Caco-2 (cell line): ENCODE data around the gene NLRP12. TPM values are rescaled to one million over a fixed set of nuclear protein-coding genes. Genes with fewer than 3 reads are reported as not detected.

Experiments
- Bru-seq: library from RNA; stranded (reverse); fragments of 400-500 nt; gene quantifications from one replicate; lab custom pipeline; 2021; lab: Mats Ljungman, UMichigan
- BruChase-seq, 2 experiments: library from RNA; stranded (reverse); fragments of 400-500 nt; gene quantifications; one replicate each; lab custom pipeline; 2021; lab: Mats Ljungman, UMichigan
- BruUV-seq: library from RNA; stranded (reverse); fragments of 400-500 nt; replicated peaks from 2 replicates; lab custom pipeline; 2021; lab: Mats Ljungman, UMichigan
- CTCF ChIA-PET: fragments of 300-600 bp; sonication (Branson Sonifier 250); formaldehyde crosslinking; loops from one replicate; lab custom pipeline; 2022; ENCODE audit warnings: antibody characterized with exemption; lab: Charles Lee
- POLR2A ChIA-PET: fragments of 300-600 bp; sonication (Branson Sonifier 250); formaldehyde crosslinking; loops from one replicate; lab custom pipeline; 2022; ENCODE audit warnings: antibody characterized with exemption; lab: Charles Lee
- DNase-seq, 2 experiments: peaks; one replicate each; pipeline versions ENCODE4 v3.0.0 to v3.0.0-alpha.2; 2020 to 2022
- H3K27me3 ChIP-seq: replicated peaks from 2 replicates; pipeline ENCODE4 v1.6.0; 2011; ENCODE audit warnings: low read length; ENCODE audit not compliant: control insufficient read depth, insufficient read depth
- H3K36me3 ChIP-seq: 2 replicates; pipeline ENCODE4 v1.5.1; 2011; ENCODE audit warnings: low read length; ENCODE audit not compliant: control insufficient read depth, insufficient read depth
- H3K4me1 ChIP-seq: fragments of 250-450 bp; sonication (Bioruptor Pico); 2 replicates; pipeline ENCODE4 v1.5.1; 2020; ENCODE audit warnings: mild to moderate bottlenecking
- H3K4me3 ChIP-seq: 2 replicates; pipeline ENCODE4 v1.5.1; 2011; ENCODE audit warnings: low read depth, mild to moderate bottlenecking, control low read depth, low read length
- H3K9me3 ChIP-seq: fragments of 250-450 bp; sonication (Bioruptor Pico); 2 replicates; pipeline ENCODE4 v1.5.1; 2020; ENCODE audit warnings: mild to moderate bottlenecking, moderate library complexity
- H3K27ac Mint-ChIP-seq: one replicate; pipeline ENCODE4 v1.8.0; 2022; ENCODE audit warnings: mixed read lengths; ENCODE audit not compliant: unreplicated experiment
- H3K27me3 Mint-ChIP-seq: one replicate; pipeline ENCODE4 v1.8.0; 2022; ENCODE audit warnings: mixed read lengths; ENCODE audit not compliant: insufficient read depth, unreplicated experiment
- H3K36me3 Mint-ChIP-seq: one replicate; pipeline ENCODE4 v1.8.0; 2022; ENCODE audit warnings: mild to moderate bottlenecking, mixed read lengths; ENCODE audit not compliant: insufficient read depth, unreplicated experiment
- H3K4me1 Mint-ChIP-seq: one replicate; pipeline ENCODE4 v1.8.0; 2022; ENCODE audit warnings: low read depth, mixed read lengths; ENCODE audit not compliant: unreplicated experiment
- H3K4me3 Mint-ChIP-seq: one replicate; pipeline ENCODE4 v1.8.0; 2022; ENCODE audit warnings: mild to moderate bottlenecking, moderate library complexity, mixed read lengths; ENCODE audit not compliant: unreplicated experiment
- H3K9me3 Mint-ChIP-seq: one replicate; pipeline ENCODE4 v1.8.0; 2022; ENCODE audit warnings: mixed read lengths; ENCODE audit not compliant: unreplicated experiment
- CTCF ChIP-seq, 2 experiments: fragments of 200-600 bp in 1 of 2; IDR thresholded peaks; 1 replicate in 1 of 2; 2 replicates in 1 of 2; pipeline versions ENCODE4 v1.5.1 to v1.8.0; 2011 to 2022; ENCODE audit warnings: antibody characterized with exemption in 1 of 2, control low read depth in 1 of 2, inconsistent platforms in 1 of 2, low read depth in 1 of 2, low read length in 1 of 2, mild to moderate bottlenecking in 1 of 2, moderate library complexity in 1 of 2; ENCODE audit not compliant: insufficient read depth in 1 of 2, severe bottlenecking in 1 of 2, unreplicated experiment in 1 of 2
- intact Hi-C: fragments of 100-400 bp; cut with micrococcal nuclease; formaldehyde crosslinking; loops from one replicate; pipeline ENCODE4 v1.10.0; 2022; ENCODE audit not compliant: unreplicated experiment
- long read RNA-seq: library from polyadenylated mRNA; stranded (forward); transcript quantifications from one replicate; pipeline ENCODE4 v2.0.0, GENCODE V29; 2022
- total RNA-seq: library from RNA; stranded (reverse); gene quantifications from 2 replicates; pipeline ENCODE4 v1.2.3, GENCODE V29; 2022

The NLRP12 gene
- not detected in 2 replicates for total RNA-seq
- percentile 5 among the genes with signal in this experiment for Bru-seq, nascent RNA
- BruChase-seq, experiment 1, labeled RNA remaining after a 2-hour chase = not detected
- BruChase-seq, experiment 2, labeled RNA remaining after a 6-hour chase = percentile 11 among the genes with signal in this experiment
- long read RNA-seq, partial matches to known transcripts = 1 of 3 reads
- long read RNA-seq, other reads (novel, unspliced or antisense) = 2 of 3 reads

- Mint-ChIP-seq H3K4me1 (peaks cover 7% of the 10 kb centered on the region), H3K4me3 (no peak within 1 kb of the TSS), H3K27ac (peak within 1 kb of the TSS; percentile 79), H3K27me3 (no peaks in the 10 kb centered on the region), H3K36me3 (peaks cover 6% of the 10 kb centered on the region), H3K9me3 (no peaks in the 10 kb centered on the region)
- Histone ChIP-seq H3K36me3 (no peaks in the 10 kb centered on the region), H3K4me1 (no peaks in the 10 kb centered on the region), H3K9me3 (no peaks in the 10 kb centered on the region), H3K27me3 (no peaks in the 10 kb centered on the region), H3K4me3 (no peak within 1 kb of the TSS)
- intact Hi-C loops = no loop called here
- ChIA-PET POLR2A (no interaction called here), CTCF (no interaction called here)
- DNase-seq = no peak
- no peak for TF ChIP-seq CTCF (IDR thresholded peaks at IDR 0.05; ENCODE audit: insufficient read depth in 1 of 2, low read depth in 1 of 2, low read length in 1 of 2, severe bottlenecking in 1 of 2, unreplicated experiment in 1 of 2)
- BruUV-seq = no TSS peak
Observed at GRCh38 chr19:53824134-53824611, at the start of gene NLRP12. Gene NLRP12, minus strand, starts transcription at chr19:53824314. Its CDS starts 140 bp downstream, at chr19:53824174.

DNA sequence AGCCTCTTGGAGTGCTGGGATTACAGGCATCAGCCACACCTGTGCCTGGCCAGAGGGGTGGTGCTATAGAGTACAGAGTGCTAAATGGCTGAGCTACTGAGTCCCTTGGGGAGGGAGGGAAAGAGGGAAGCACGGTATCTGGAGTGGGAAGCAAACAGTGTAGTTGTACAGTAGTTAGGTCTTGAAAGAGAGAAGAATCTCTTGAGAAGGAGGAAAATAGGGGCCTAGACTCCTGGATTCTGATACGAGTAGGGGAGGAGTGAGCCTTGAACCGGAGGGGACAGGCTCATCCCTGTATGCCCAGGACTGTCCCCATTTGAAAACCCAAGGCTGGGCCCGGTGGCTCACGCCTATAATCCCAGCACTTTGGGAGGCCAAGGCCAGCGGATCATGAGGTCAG lies 48.6 kb upstream of the NLRP12 start:
- intact Hi-C loops = no loop called here
- peaks cover 3% of the 10 kb centered on the region for H3K36me3 ChIP-seq
- Mint-ChIP-seq H3K36me3 (peaks cover 77% of the 10 kb centered on the region), H3K27me3 (no peaks in the 10 kb centered on the region), H3K4me3 (no peak overlapping the region), H3K4me1 (peaks cover 32% of the 10 kb centered on the region), H3K27ac (no peak overlapping the region), H3K9me3 (no peaks in the 10 kb centered on the region)
- ChIA-PET CTCF (interaction anchor here (0.9 to 1.2 kb wide), 2 partner anchors 9 to 1547 kb away, joined by 3 read pairs; partner anchors contain the start of gene PRKCG), POLR2A (no interaction called here)
- H3K4me3 ChIP-seq = no peak overlapping the region
- no peak for TF ChIP-seq CTCF (IDR thresholded peaks at IDR 0.05; ENCODE audit: insufficient read depth in 1 of 2, low read depth in 1 of 2, low read length in 1 of 2, severe bottlenecking in 1 of 2, unreplicated experiment in 1 of 2)
- no peaks in the 10 kb centered on the region for H3K4me1 ChIP-seq
- BruUV-seq = no TSS peak
- no peak for DNase-seq
- H3K9me3 ChIP-seq = no peaks in the 10 kb centered on the region
- H3K27me3 ChIP-seq = no peaks in the 10 kb centered on the region

DNA sequence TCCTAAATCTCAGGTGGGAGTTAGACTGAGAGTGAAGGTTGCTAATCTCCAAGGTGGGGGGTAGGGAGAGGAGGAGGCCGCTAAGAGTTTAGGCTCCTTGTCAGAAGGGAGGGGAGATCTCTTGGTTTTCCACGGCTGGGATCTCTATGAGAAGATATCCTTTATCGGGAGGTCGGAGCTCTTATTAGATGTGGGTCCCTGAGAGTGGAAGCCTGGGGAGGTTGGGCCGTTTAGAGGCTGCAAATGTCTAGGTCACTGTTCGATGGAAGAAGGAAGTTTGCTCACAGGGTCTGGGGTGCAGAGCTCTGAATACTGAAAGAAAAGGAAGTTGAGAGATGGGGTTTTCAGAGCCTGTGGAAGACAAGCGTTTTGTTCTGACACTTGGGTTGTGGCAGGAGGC lies 47.3 kb upstream of the NLRP12 start:
- Histone ChIP-seq H3K9me3 (no peaks in the 10 kb centered on the region), H3K4me3 (no peak overlapping the region), H3K36me3 (peaks cover 3% of the 10 kb centered on the region), H3K27me3 (no peaks in the 10 kb centered on the region), H3K4me1 (peaks cover 9% of the 10 kb centered on the region)
- CTCF ChIA-PET = interaction anchor here (0.6 kb wide), 1 partner anchor 81 kb away, joined by 3 read pairs; no protein-coding TSS in a partner anchor
- peaks cover 27% of the 10 kb centered on the region for H3K4me1 Mint-ChIP-seq
- no peak for TF ChIP-seq CTCF (IDR thresholded peaks at IDR 0.05; ENCODE audit: insufficient read depth in 1 of 2, low read depth in 1 of 2, low read length in 1 of 2, severe bottlenecking in 1 of 2, unreplicated experiment in 1 of 2)
- no TSS peak for BruUV-seq
- POLR2A ChIA-PET = no interaction called here
- H3K9me3 Mint-ChIP-seq = no peaks in the 10 kb centered on the region
- intact Hi-C loops = no loop called here
- H3K27me3 Mint-ChIP-seq = no peaks in the 10 kb centered on the region
- peaks cover 79% of the 10 kb centered on the region for H3K36me3 Mint-ChIP-seq
- peak overlapping the region; percentile 33 for H3K27ac Mint-ChIP-seq
- H3K4me3 Mint-ChIP-seq = no peak overlapping the region
- no peak for DNase-seq
